Natural killer cell (primary cell): ENCODE measurements around the gene USP7. TPM values are rescaled to one million over a fixed set of nuclear protein-coding genes. Genes with fewer than 3 reads are reported as not detected.

ENCODE experiments used
- ATAC-seq, 3 donors: fragments of 150-1000 bp in 2 of 3; fragments of 200-7000 bp in 1 of 3; cut with Tn5 transposase; 1 replicate in 1 of 3; 2 replicates in 2 of 3; pipeline ENCODE4 v1.10.0; 2021; ENCODE audit warnings: mild to moderate bottlenecking in 2 of 3, moderate library complexity in 2 of 3
- DNase-seq, 2 donors: peaks; one replicate each; pipeline versions ENCODE4 v3.0.0 to v3.0.0-alpha.2; 2013 to 2021; ENCODE audit warnings: mixed read lengths in 1 of 2
- H3K27ac ChIP-seq: one replicate; pipeline ENCODE4 v1.5.1; 2013; ENCODE audit warnings: mild to moderate bottlenecking, low read length
- H3K27me3 ChIP-seq: one replicate; pipeline ENCODE4 v1.6.1; 2013; ENCODE audit warnings: low read length; ENCODE audit not compliant: control insufficient read depth, insufficient read depth
- H3K36me3 ChIP-seq: one replicate; pipeline ENCODE4 v1.6.1; 2013; ENCODE audit warnings: low read length; ENCODE audit not compliant: control insufficient read depth, insufficient read depth
- H3K4me1 ChIP-seq: one replicate; pipeline ENCODE4 v1.6.1; 2013; ENCODE audit warnings: low read length; ENCODE audit not compliant: control insufficient read depth, insufficient read depth
- H3K4me3 ChIP-seq: one replicate; pipeline ENCODE4 v1.5.1; 2013; ENCODE audit warnings: low read length
- H3K9me3 ChIP-seq: one replicate; pipeline ENCODE4 v1.6.1; 2013; ENCODE audit warnings: low read length; ENCODE audit not compliant: control insufficient read depth, insufficient read depth
- H3K27ac Mint-ChIP-seq, 2 donors: one replicate each; pipeline ENCODE4 v1.8.0; 2022; ENCODE audit warnings: mild to moderate bottlenecking in 2 of 2, mixed read lengths in 2 of 2, moderate library complexity in 1 of 2
- H3K27me3 Mint-ChIP-seq, 2 donors: one replicate each; pipeline ENCODE4 v1.8.0; 2022; ENCODE audit warnings: low read depth in 2 of 2, mixed read lengths in 2 of 2
- H3K36me3 Mint-ChIP-seq: one replicate; pipeline ENCODE4 v1.8.0; 2022; ENCODE audit warnings: mixed read lengths
- H3K4me1 Mint-ChIP-seq, 2 donors: one replicate each; pipeline ENCODE4 v1.8.0; 2022; ENCODE audit warnings: mixed read lengths in 2 of 2
- H3K4me3 Mint-ChIP-seq: one replicate; pipeline ENCODE4 v1.8.0; 2022; ENCODE audit warnings: mild to moderate bottlenecking, moderate library complexity, mixed read lengths
- H3K9me3 Mint-ChIP-seq, 2 donors: one replicate each; pipeline ENCODE4 v1.8.0; 2022; ENCODE audit warnings: mixed read lengths in 2 of 2
- CTCF ChIP-seq: fragments of 200-600 bp; IDR thresholded peaks from one replicate; pipeline ENCODE4 v1.8.0; 2022; ENCODE audit warnings: antibody characterized with exemption
- WGBS: methylation state at CpG from one replicate; pipeline ENCODE4 v1.1.7; 2013; ENCODE audit warnings: missing lambda C conversion rate; ENCODE audit not compliant: insufficient coverage; 5-methylcytosine and 5-hydroxymethylcytosine counted together
- intact Hi-C: fragments of 100-400 bp; cut with micrococcal nuclease; formaldehyde crosslinking; loops from one replicate; pipeline ENCODE4 v1.14.2; 2022
- total RNA-seq, 4 donors: library from RNA; stranded (reverse); fragments of 120-200 nt in 1 of 4; gene quantifications; one replicate each; pipeline versions ENCODE4 v1.2.3 to v1.2.4, GENCODE V29; 2013 to 2022

USP7 gene
- total RNA-seq, 3 donors from 2014 or later (not counting 1 experiment from before 2014, with no cell fraction given) = 213 to 268 (median 236) TPM

DNA sequence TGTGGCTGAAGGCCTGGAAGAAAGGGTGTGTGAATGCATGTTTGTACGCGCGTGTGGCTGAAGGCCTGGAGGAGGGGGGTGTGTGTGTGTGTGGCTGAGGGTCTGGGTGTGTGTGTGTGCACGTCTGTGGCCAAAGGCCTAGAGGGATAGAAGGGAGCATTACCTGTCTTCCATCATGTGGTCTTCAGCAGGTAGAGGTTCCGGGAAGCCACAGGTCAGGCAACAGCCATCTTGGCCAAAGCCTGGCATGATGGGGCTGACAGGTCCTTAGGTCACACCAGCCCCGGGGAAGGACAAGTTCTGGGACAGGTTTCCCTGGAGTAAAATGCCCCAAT is 76.3 kb downstream of the USP7 start:
- Histone ChIP-seq H3K9me3 (no peaks in the 10 kb centered on the region), H3K4me3 (no peak overlapping the region), H3K27ac (no peak overlapping the region), H3K4me1 (peaks cover 26% of the 10 kb centered on the region), H3K27me3 (no peaks in the 10 kb centered on the region), H3K36me3 (peaks cover 18% of the 10 kb centered on the region)
- WGBS = 94% methylated on average over 6 of the region's 6 CpGs
- ATAC-seq (no peak), DNase-seq (no peak)
- Mint-ChIP-seq H3K27ac (peak overlapping the region; percentile 6 to 51), H3K4me1 (peaks cover 12 to 27% of the 10 kb centered on the region in 2 donors), H3K36me3 (no peaks in the 10 kb centered on the region), H3K9me3 (no peaks in the 10 kb centered on the region), H3K27me3 (peaks cover 0 to 8% of the 10 kb centered on the region in 2 donors), H3K4me3 (no peak overlapping the region)
- no peak for TF ChIP-seq CTCF
- intact Hi-C loops = no loop called here

GRCh38 chr16:8886593-8887430 is 76.9 kb downstream of the USP7 start:
- 83% methylated on average over 18 of the region's 19 CpGs for WGBS
- H3K27me3 ChIP-seq = no peaks in the 10 kb centered on the region
- no peaks in the 10 kb centered on the region for H3K9me3 ChIP-seq
- peaks cover 21% of the 10 kb centered on the region for H3K4me1 ChIP-seq
- intact Hi-C loops = no loop called here
- no peak overlapping the region for H3K4me3 ChIP-seq
- Mint-ChIP-seq H3K4me1 (peaks cover 12 to 24% of the 10 kb centered on the region in 2 donors), H3K9me3 (no peaks in the 10 kb centered on the region), H3K4me3 (no peak overlapping the region), H3K27me3 (peaks cover 0 to 8% of the 10 kb centered on the region in 2 donors), H3K27ac (peak overlapping the region; percentile 6 to 51), H3K36me3 (no peaks in the 10 kb centered on the region)
- H3K36me3 ChIP-seq = peaks cover 13% of the 10 kb centered on the region
- no peak for TF ChIP-seq CTCF
- no peak overlapping the region for H3K27ac ChIP-seq
- DNase-seq (no peak), ATAC-seq (no peak)

- H3K27me3 Mint-ChIP-seq = peaks cover 0 to 8% of the 10 kb centered on the region in 2 donors
- Histone ChIP-seq H3K4me3 (no peak overlapping the region), H3K4me1 (peaks cover 17% of the 10 kb centered on the region), H3K9me3 (no peaks in the 10 kb centered on the region), H3K27ac (no peak overlapping the region), H3K36me3 (peaks cover 6% of the 10 kb centered on the region), H3K27me3 (no peaks in the 10 kb centered on the region)
- ATAC-seq = peak in 2 of 3 donors; percentile 17 to 47
- 22% methylated on average over 20 of the region's 20 CpGs for WGBS
- no peaks in the 10 kb centered on the region for H3K36me3 Mint-ChIP-seq
- TF ChIP-seq CTCF = no peak
- DNase-seq = peak in 1 of 2 donors; percentile 20
- no peaks in the 10 kb centered on the region for H3K9me3 Mint-ChIP-seq
- H3K4me1 Mint-ChIP-seq = peaks cover 12 to 20% of the 10 kb centered on the region in 2 donors
- intact Hi-C loops = no loop called here
- H3K27ac Mint-ChIP-seq = peak overlapping the region in 1 of 2 donors; percentile 56
- no peak overlapping the region for H3K4me3 Mint-ChIP-seq
Measured at GRCh38 chr16:8885674-8886592, 77.8 kb downstream of the USP7 start.
